Measurements from ENCODE around the gene ZNF169.
"Not testable (repeated sequence)": the region's sequence is repeated elsewhere in the genome, so short reads cannot be mapped to it uniquely, and the experiment has no call there.

ZNF169 gene

GRCh38 chr9:94259077-94259862 is at the start of gene ZNF169:
Gene ZNF169 (plus strand): TSS chr9:94259298. CDS start chr9:94278813, 19,515 bp downstream.
- H3K4me3 ChIP-seq (replicated peaks; ENCODE audit: low read depth, low read length), result peak within 1 kb of the TSS; percentile 98
- TF ChIP-seq, protein P1, sequence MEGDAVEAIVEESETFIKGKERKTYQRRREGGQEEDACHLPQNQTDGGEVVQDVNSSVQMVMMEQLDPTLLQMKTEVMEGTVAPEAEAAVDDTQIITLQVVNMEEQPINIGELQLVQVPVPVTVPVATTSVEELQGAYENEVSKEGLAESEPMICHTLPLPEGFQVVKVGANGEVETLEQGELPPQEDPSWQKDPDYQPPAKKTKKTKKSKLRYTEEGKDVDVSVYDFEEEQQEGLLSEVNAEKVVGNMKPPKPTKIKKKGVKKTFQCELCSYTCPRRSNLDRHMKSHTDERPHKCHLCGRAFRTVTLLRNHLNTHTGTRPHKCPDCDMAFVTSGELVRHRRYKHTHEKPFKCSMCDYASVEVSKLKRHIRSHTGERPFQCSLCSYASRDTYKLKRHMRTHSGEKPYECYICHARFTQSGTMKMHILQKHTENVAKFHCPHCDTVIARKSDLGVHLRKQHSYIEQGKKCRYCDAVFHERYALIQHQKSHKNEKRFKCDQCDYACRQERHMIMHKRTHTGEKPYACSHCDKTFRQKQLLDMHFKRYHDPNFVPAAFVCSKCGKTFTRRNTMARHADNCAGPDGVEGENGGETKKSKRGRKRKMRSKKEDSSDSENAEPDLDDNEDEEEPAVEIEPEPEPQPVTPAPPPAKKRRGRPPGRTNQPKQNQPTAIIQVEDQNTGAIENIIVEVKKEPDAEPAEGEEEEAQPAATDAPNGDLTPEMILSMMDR (IDR thresholded peaks at IDR 0.05; ENCODE audit: low read depth, low read length, missing control alignments), result no peak
- peak; percentile 64 for DNase-seq (ENCODE audit: extremely low read depth, low read depth)

DNA sequence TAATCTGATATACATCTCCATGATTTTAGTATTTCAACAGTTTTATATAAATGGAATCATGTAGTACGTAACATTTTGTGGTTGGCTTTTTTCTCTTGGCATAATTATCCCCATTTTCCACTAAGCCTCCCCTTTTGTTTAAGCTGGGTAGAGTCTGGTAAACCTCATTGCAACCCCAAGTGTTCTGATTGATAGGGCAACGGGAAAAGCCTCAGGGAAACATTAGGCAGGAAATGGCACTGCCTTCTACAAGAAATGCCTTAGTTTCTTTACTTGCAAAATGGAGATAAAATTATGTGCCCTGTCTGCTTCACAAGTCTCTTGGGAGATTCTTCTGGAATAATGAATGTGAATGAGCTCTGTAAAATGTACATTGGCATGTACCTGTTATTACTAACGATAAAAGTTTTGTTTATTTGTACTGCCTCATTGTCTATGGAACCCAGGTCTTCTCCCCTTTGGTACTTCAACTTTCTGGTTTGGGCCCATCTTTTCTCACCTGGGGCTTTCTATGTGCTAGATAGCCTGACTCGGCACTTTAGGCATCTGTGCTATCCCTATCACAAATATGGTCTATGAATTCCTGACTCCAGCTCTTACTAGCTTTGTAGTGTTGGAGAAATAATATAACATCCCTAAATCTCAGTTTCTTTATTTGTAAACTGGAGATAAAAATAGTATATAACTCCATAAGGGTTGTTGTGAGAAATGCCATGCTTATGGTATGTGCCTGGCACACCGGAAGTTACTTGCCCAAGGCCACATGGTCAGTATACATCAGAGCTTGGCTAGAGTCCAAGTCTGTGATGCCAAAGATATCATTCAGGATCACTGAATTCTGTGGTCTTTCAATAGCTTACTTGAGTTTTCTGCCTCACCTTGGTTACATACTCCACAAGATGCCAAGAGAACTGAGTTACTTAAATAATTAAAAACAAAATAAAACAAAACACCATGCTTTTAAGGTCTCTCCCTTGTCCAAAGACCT is 48.2 kb upstream of the ZNF169 start:
- TF ChIP-seq, protein P1 (IDR thresholded peaks at IDR 0.05; ENCODE audit: low read depth, low read length, missing control alignments), result no peak
- no peak for DNase-seq (ENCODE audit: extremely low read depth, low read depth)
- H3K4me3 ChIP-seq (replicated peaks; ENCODE audit: low read depth, low read length), result no peak overlapping the region

GRCh38 chr9:94212091-94212490 is 47.0 kb upstream of the ZNF169 start:
- no peak for DNase-seq (ENCODE audit: extremely low read depth, low read depth)
- H3K4me3 ChIP-seq (replicated peaks; ENCODE audit: low read depth, low read length), result no peak overlapping the region
- TF ChIP-seq, protein P1 (IDR thresholded peaks at IDR 0.05; ENCODE audit: low read depth, low read length, missing control alignments), result no peak

- TF ChIP-seq, protein P1 (IDR thresholded peaks at IDR 0.05; ENCODE audit: low read depth, low read length, missing control alignments), result no peak
- no peak for DNase-seq (ENCODE audit: extremely low read depth, low read depth)
These were observed 46.6 kb upstream of the ZNF169 start for GRCh38 chr9:94212531-94212930.

GRCh38 chr9:94213511-94214124 is 45.5 kb upstream of the ZNF169 start:
- TF ChIP-seq, protein P1 (IDR thresholded peaks at IDR 0.05; ENCODE audit: low read depth, low read length, missing control alignments), result peak; percentile 72
- no peak overlapping the region for H3K4me3 ChIP-seq (replicated peaks; ENCODE audit: low read depth, low read length)
- peak; percentile 64 for DNase-seq (ENCODE audit: extremely low read depth, low read depth)

More at GRCh38 chr9:94212531-94212930, 46.6 kb upstream of the ZNF169 start:
- H3K4me3 ChIP-seq (replicated peaks; ENCODE audit: low read depth, low read length), result no peak overlapping the region

DNA sequence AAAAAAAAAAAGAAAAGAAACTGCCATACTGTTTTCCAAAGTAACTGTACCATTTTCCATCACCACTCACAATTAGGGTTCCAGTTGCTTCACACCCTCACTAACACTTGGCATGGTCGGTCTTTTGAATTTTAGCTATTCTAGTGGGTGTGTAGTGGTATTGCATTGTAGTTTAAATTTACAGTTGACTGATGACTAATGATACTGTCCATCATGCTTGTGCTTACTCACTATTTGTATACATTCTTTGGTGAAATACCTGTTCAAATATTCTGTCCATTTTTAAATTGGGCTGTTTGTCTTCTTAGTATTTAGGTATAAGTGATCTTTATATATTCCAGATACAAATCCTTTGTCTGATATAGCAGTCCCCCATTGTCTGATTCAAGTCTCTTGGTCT is 36.2 kb upstream of the ZNF169 start:
- TF ChIP-seq, protein P1 (IDR thresholded peaks at IDR 0.05; ENCODE audit: low read depth, low read length, missing control alignments), result no peak
- no peak for DNase-seq (ENCODE audit: extremely low read depth, low read depth)
- H3K4me3 ChIP-seq (replicated peaks; ENCODE audit: low read depth, low read length), result no peak overlapping the region

GRCh38 chr9:94225413-94225812 is 33.7 kb upstream of the ZNF169 start:
- H3K4me3 ChIP-seq (replicated peaks; ENCODE audit: low read depth, low read length); DNase-seq (ENCODE audit: extremely low read depth, low read depth): not testable (repeated sequence)
